ENCODE measurements around the gene C9orf57. TPM values are rescaled to one million over a fixed set of nuclear protein-coding genes. Genes with fewer than 3 reads are reported as not detected.
"Not testable (repeated sequence)": the region's sequence is repeated elsewhere in the genome, so short reads cannot be mapped to it uniquely, and the experiment has no call there.

Gene C9orf57, protein sequence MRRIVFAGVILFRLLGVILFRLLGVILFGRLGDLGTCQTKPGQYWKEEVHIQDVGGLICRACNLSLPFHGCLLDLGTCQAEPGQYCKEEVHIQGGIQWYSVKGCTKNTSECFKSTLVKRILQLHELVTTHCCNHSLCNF
- total RNA-seq: not detected

DNA sequence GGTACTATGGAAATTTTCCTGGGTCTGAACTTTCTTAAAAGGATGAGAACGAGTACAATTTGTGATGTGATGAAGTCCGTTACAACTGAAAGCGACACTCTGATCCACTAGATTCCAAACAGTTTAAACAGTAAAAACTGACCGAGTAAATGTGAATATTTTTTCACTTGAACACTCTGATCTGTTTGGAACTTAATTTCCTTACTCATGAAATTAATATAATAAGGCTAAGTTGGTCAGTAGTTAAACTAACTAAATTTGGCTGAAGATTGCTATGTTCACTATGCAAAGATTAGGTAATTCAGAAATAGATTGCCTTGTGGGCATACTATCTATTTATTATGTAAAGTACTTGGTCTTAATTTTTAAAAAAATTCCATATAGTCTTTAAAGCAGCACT lies at the start of gene C9orf57:
TSS of gene C9orf57 (minus strand) at position 101 of the 400 bp plus-strand sequence. CDS start 1,282 bp downstream, outside the sequence.
- Histone ChIP-seq H3K27me3 (replicated peaks; ENCODE audit: insufficient read depth) (no peaks in the 10 kb centered on the region), H3K9me3 (no peaks in the 10 kb centered on the region), H3K27ac (no peak within 1 kb of the TSS), H3K4me1 (ENCODE audit: control insufficient read depth in 1 of 2, low read depth in 2 of 2) (no peaks in the 10 kb centered on the region), H3K4me3 (no peak within 1 kb of the TSS), H3K36me3 (no peaks in the 10 kb centered on the region)
- DNase-seq (ENCODE audit: low spot score) (no peak), ATAC-seq (ENCODE audit: insufficient number of reproducible peaks, low FRiP score, low read depth) (no peak)
- TF ChIP-seq, protein P1, sequence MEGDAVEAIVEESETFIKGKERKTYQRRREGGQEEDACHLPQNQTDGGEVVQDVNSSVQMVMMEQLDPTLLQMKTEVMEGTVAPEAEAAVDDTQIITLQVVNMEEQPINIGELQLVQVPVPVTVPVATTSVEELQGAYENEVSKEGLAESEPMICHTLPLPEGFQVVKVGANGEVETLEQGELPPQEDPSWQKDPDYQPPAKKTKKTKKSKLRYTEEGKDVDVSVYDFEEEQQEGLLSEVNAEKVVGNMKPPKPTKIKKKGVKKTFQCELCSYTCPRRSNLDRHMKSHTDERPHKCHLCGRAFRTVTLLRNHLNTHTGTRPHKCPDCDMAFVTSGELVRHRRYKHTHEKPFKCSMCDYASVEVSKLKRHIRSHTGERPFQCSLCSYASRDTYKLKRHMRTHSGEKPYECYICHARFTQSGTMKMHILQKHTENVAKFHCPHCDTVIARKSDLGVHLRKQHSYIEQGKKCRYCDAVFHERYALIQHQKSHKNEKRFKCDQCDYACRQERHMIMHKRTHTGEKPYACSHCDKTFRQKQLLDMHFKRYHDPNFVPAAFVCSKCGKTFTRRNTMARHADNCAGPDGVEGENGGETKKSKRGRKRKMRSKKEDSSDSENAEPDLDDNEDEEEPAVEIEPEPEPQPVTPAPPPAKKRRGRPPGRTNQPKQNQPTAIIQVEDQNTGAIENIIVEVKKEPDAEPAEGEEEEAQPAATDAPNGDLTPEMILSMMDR (IDR thresholded peaks at IDR 0.05): no peak

DNA sequence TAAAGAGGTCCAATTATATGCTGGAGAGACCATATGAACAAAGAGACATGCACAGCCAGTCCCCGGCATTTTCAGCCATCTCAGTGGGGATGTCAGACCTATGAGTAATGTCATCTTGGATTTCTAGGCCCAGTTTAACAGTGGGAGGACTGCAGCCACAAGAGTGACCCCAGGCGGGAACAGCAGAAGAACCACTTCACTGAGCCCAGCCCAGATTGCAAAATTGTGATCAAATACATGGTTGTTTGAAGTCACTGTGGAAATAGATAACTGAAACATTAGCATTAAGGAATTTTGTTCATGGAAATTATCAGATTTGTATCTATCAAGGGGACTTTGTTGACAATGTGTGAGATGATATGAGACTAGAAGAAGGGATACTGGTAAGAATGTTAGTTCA lies 42.1 kb upstream of the C9orf57 start:
- Histone ChIP-seq H3K27me3 (replicated peaks; ENCODE audit: insufficient read depth) (no peaks in the 10 kb centered on the region), H3K4me3 (no peak overlapping the region), H3K9me3 (no peaks in the 10 kb centered on the region), H3K4me1 (ENCODE audit: control insufficient read depth in 1 of 2, low read depth in 2 of 2) (no peaks in the 10 kb centered on the region), H3K36me3 (no peaks in the 10 kb centered on the region), H3K27ac (no peak overlapping the region)
- TF ChIP-seq, protein P1 (IDR thresholded peaks at IDR 0.05): no peak
- DNase-seq (ENCODE audit: low spot score): no peak
- ATAC-seq (ENCODE audit: insufficient number of reproducible peaks, low FRiP score, low read depth): no peak

DNA sequence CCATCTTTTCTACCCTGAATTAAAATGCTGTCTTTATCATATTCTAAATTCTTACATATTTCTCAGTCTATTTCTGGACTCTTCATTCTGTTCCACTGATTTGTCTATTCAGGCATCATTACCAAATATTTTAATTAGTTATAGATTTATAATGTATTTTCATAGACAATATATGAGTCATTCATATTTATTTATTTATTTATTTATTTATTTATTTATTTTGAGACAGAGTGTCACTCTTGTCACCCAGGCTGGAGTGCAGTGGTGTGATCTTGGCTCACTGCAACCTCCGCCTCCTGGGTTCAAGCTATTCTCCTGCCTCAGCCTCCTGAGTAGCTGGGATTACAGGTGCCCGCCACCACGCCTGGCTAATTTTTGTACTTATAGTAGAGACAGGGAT lies 35.1 kb upstream of the C9orf57 start:
- H3K4me1 ChIP-seq (ENCODE audit: control insufficient read depth in 1 of 2, low read depth in 2 of 2); H3K27ac ChIP-seq; H3K4me3 ChIP-seq; ATAC-seq (ENCODE audit: insufficient number of reproducible peaks, low FRiP score, low read depth); H3K36me3 ChIP-seq; H3K27me3 ChIP-seq (replicated peaks; ENCODE audit: insufficient read depth); DNase-seq (ENCODE audit: low spot score); H3K9me3 ChIP-seq: not testable (repeated sequence)

DNA sequence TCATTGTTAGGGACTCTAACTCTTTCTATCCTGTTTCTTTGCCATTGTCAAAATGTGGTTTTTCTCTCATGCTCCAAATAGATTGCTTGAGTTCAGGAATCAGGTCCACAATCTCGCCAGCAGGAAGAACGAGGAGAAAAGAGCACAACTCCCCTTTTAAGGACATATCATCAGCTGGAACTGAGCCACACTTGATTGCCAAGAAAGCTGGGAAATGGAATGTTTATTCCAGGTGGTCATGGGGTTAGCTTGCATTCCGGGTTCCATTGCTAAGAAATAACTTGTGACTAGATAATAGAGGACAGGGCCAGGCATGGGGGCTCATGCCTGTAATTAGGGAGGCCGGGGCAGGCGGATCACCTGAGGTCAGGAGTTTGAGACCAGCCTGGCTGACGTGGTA lies 32.4 kb upstream of the C9orf57 start:
- H3K4me3 ChIP-seq: no peak overlapping the region
- ATAC-seq (ENCODE audit: insufficient number of reproducible peaks, low FRiP score, low read depth) (no peak), DNase-seq (ENCODE audit: low spot score) (no peak)
- H3K27ac ChIP-seq: no peak overlapping the region
- H3K27me3 ChIP-seq (replicated peaks; ENCODE audit: insufficient read depth): no peaks in the 10 kb centered on the region
- H3K9me3 ChIP-seq: no peaks in the 10 kb centered on the region
- H3K36me3 ChIP-seq: no peaks in the 10 kb centered on the region
- TF ChIP-seq, protein P1 (IDR thresholded peaks at IDR 0.05): no peak
- no peaks in the 10 kb centered on the region for H3K4me1 ChIP-seq (ENCODE audit: control insufficient read depth in 1 of 2, low read depth in 2 of 2)

DNA sequence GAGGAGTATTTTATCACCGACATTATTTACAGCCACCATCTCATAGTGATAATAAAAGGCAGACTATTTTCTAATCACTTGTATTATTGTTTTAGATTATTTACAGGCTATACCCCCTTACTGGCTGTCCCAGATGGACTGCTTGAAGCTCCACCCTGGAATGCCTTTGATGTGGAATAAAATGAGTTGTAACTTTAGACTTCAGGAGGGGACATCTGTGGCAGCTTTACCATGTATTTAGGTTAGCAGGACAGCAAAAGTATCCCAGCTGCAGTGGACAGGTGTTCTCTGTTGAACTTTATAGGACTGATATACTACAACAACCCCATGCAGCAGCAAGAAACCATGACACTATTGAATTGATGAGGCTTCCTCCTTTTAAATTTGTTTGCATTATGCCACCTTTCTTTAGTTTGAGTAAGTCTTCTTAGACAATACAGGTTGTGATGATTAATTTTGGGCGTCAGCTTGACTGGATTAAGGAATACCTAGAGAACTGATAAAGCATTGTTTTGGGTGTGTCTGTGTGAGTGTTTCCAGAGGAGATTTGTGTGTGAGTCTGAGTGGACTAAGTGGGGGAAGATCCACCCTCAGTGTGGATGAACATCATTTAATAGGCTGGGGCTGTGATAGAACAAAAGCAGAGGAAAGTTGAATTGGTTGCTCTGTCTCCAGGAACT lies 29.2 kb upstream of the C9orf57 start:
- Histone ChIP-seq H3K27me3 (replicated peaks; ENCODE audit: insufficient read depth) (no peaks in the 10 kb centered on the region), H3K9me3 (no peaks in the 10 kb centered on the region), H3K27ac (no peak overlapping the region), H3K4me1 (ENCODE audit: control insufficient read depth in 1 of 2, low read depth in 2 of 2) (no peaks in the 10 kb centered on the region), H3K36me3 (no peaks in the 10 kb centered on the region), H3K4me3 (no peak overlapping the region)
- no peak for ATAC-seq (ENCODE audit: insufficient number of reproducible peaks, low FRiP score, low read depth)
- DNase-seq (ENCODE audit: low spot score): no peak
- TF ChIP-seq, protein P1 (IDR thresholded peaks at IDR 0.05): no peak

Measured in thoracic aorta (tissue), 2 donors.